ENCODE results near the gene AUTS2. TPM values are rescaled to one million over a fixed set of nuclear protein-coding genes. Genes with fewer than 3 reads are reported as not detected.

AUTS2 gene
- total RNA-seq, 2 experiments from 2014 or later, result 15.2 to 16.3 TPM

DNA sequence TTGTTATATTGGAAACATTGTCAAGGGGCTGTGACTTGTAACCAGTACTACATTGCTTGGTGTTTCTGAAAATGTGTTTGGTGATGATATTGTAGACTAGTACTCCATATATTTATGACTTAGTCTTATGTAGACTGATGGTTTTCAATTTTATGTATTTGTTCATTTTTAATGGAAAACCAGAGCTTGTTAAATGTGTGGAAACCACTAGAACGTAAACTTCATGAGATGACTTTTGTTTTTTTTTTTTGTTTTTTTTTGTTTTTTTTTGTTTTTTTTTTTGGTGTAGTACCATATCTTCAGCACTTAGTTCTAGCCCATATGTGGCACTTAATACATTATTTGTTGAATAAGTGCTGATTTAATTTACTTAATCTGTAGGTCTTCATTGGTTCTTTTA, 518.6 kb downstream of the AUTS2 start:
- Mint-ChIP-seq H3K4me1 (ENCODE audit: low read depth) (no peaks in the 10 kb centered on the region), H3K9me3 (ENCODE audit: insufficient read depth) (peaks cover 9% of the 10 kb centered on the region), H3K27me3 (ENCODE audit: low read depth) (peaks cover 4% of the 10 kb centered on the region), H3K4me3 (no peak overlapping the region), H3K27ac (no peak overlapping the region), H3K36me3 (ENCODE audit: low read depth) (no peaks in the 10 kb centered on the region)
- DNase-seq, result no peak
- POLR2A ChIA-PET, result no interaction called here
- no peak for ATAC-seq
- CTCF ChIA-PET, result no interaction called here

DNA sequence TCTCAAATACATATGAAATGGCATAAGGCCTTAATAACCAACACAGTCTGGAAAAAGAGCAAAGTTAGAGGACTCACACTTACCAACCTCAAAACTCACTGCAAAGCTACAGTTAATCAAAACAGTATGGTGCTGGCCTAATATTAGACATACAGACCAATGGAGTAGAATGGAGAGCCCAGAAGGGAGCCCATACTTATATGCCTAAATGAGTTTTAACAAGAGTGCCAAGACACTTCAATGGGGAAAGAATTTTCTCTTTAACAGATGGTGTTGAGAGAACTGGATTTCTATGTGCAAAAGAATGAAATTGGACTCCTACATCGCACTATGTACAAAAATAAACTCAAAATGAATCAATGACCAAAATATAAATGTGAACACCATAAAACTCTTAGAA, 522.6 kb downstream of the AUTS2 start:
- Mint-ChIP-seq H3K27me3 (ENCODE audit: low read depth) (peaks cover 4% of the 10 kb centered on the region), H3K4me1 (ENCODE audit: low read depth) (no peaks in the 10 kb centered on the region), H3K27ac (no peak overlapping the region), H3K36me3 (ENCODE audit: low read depth) (no peaks in the 10 kb centered on the region), H3K4me3 (no peak overlapping the region), H3K9me3 (ENCODE audit: insufficient read depth) (peaks cover 34% of the 10 kb centered on the region)
- ATAC-seq (no peak), DNase-seq (no peak)
- POLR2A ChIA-PET, result no interaction called here
- CTCF ChIA-PET, result no interaction called here

DNA sequence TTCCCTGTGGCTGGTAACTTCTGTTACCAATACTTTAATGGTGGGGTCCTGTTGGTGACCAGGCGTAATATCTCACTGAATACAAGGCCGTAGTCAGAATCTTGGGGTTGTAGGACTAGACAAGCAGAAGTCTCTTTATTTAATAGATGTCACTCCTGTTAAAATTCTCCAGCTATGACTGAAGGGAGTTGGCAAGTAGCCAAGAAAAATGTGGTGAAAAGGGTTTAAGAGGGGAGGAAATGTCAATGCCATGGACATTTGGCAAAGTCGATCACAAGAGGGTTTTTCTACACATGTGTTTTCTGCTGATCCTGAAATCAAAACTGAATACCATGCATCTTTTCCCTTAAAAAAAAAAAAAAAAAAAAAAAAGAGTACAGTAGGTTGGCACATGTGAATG, 533.5 kb downstream of the AUTS2 start:
- H3K4me1 Mint-ChIP-seq (ENCODE audit: low read depth), result no peaks in the 10 kb centered on the region
- no peak overlapping the region for H3K27ac Mint-ChIP-seq
- H3K36me3 Mint-ChIP-seq (ENCODE audit: low read depth), result no peaks in the 10 kb centered on the region
- H3K9me3 Mint-ChIP-seq (ENCODE audit: insufficient read depth), result no peaks in the 10 kb centered on the region
- ATAC-seq (no peak), DNase-seq (no peak)
- no peaks in the 10 kb centered on the region for H3K27me3 Mint-ChIP-seq (ENCODE audit: low read depth)
- POLR2A ChIA-PET, result no interaction called here
- no peak overlapping the region for H3K4me3 Mint-ChIP-seq
- CTCF ChIA-PET, result no interaction called here

DNA sequence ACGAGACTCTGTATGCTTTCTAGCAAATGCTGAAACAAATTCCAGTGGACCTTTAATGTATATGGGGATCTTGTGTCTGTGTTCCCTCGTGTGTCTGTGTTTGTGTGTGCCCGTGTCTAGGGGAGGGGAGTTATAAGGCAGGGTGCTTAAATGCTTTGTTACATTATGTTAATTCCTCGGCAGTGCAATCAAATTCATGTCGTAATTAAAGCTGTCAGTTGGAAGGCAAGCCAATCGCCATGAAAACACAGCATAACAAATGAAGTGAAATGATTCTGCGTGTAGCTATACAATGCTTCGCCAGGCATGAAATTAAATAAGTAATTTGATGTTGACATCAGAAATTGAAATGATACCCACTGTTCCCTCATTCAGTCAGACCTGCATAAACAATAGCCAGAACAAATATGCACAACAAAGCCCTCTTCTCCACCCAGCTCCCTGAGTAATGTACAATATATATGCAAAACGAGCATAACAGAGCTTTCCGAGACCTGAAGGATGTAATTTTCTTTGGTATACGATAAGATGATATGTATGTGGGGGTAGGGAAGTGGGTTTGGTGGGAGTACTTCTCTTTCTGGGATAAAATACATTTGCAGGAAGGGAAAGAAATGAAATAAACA, 534.1 kb downstream of the AUTS2 start:
- CTCF ChIA-PET, result no interaction called here
- Mint-ChIP-seq H3K27me3 (ENCODE audit: low read depth) (no peaks in the 10 kb centered on the region), H3K27ac (no peak overlapping the region), H3K36me3 (ENCODE audit: low read depth) (no peaks in the 10 kb centered on the region), H3K9me3 (ENCODE audit: insufficient read depth) (no peaks in the 10 kb centered on the region), H3K4me1 (ENCODE audit: low read depth) (no peaks in the 10 kb centered on the region), H3K4me3 (no peak overlapping the region)
- DNase-seq (no peak), ATAC-seq (no peak)
- POLR2A ChIA-PET, result no interaction called here

DNA sequence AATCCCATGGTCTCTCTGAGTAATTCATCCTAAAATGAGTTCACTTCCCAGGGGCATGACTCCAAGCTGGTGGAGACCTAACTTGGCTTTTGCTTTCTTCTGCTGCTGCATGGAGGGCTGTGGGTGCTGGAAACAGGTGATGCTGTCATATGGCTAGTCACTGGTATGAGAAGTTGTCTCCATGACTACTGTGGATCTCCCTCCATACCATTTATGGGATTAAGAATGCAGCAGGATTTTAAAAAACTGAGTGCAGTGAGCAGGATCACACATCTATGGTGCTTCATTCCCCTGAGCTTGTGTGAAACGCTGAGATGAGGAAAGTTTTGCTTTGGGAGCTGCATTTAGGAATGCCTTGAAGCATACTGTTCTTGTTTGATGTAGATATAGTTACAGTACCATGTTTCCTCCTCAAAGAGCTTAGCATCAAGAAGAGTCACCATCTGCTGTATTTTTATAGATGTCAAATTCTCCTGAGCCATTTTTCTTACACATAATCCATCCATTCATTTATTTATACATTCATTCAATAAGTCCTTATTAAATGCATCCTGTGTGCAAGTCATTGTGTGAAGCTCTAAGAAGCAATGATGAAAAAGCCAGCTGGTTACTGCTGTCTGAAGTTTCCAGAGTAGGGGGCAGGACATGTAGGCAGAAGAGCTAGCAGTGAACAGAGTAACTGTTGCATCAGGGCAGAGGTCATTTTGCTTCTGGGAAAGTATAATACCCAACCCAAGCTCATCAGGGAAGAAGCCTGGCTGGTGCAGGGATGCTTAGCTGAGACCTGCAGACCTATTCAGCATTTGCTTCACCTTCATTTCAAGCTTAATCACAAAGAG, 534.8 kb downstream of the AUTS2 start:
- no peak for ATAC-seq
- Mint-ChIP-seq H3K27ac (no peak overlapping the region), H3K9me3 (ENCODE audit: insufficient read depth) (no peaks in the 10 kb centered on the region), H3K4me3 (no peak overlapping the region), H3K4me1 (ENCODE audit: low read depth) (no peaks in the 10 kb centered on the region), H3K27me3 (ENCODE audit: low read depth) (peaks cover 3% of the 10 kb centered on the region), H3K36me3 (ENCODE audit: low read depth) (no peaks in the 10 kb centered on the region)
- ChIA-PET CTCF (no interaction called here), POLR2A (no interaction called here)
- no peak for DNase-seq

DNA sequence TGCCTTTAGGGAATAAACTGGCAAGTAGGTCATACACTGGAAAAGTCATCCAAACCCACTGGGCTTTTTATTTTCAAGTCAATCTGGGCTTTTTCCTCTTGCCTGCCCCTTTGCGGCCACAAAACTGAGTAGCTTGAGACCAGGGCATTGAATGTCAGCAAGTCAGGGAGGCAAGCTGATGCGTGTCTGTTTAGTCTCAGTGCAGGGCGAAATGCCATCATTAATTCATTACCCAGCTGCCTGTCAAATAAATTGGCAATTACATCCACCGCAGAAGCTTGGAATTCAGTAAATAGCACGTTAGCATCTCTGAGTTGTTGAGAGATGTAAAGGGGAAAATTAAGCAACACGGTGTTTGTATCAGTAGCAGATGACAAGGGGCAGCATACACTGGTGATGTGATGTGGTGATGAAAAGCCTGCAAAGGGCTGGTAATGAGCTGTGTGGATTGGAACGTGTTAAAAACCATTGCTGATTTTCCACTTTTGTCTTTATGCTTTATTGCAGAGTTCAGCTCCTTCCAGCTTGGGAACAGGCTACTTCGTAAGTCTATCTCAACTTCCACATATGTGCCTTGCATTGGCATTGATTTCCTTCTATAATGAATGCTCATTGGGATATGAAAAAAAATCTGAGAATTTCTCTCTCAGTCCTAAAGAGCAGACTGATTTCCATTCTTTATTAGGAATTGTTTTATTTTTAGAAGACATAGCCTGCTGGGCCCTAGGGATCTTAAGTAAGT, 535.9 kb downstream of the AUTS2 start:
- ATAC-seq (no peak), DNase-seq (no peak)
- H3K36me3 Mint-ChIP-seq (ENCODE audit: low read depth), result no peaks in the 10 kb centered on the region
- no peak overlapping the region for H3K4me3 Mint-ChIP-seq
- H3K27me3 Mint-ChIP-seq (ENCODE audit: low read depth), result peaks cover 3% of the 10 kb centered on the region
- ChIA-PET POLR2A (no interaction called here), CTCF (no interaction called here)
- H3K4me1 Mint-ChIP-seq (ENCODE audit: low read depth), result no peaks in the 10 kb centered on the region
- no peak overlapping the region for H3K27ac Mint-ChIP-seq
- no peaks in the 10 kb centered on the region for H3K9me3 Mint-ChIP-seq (ENCODE audit: insufficient read depth)

DNA sequence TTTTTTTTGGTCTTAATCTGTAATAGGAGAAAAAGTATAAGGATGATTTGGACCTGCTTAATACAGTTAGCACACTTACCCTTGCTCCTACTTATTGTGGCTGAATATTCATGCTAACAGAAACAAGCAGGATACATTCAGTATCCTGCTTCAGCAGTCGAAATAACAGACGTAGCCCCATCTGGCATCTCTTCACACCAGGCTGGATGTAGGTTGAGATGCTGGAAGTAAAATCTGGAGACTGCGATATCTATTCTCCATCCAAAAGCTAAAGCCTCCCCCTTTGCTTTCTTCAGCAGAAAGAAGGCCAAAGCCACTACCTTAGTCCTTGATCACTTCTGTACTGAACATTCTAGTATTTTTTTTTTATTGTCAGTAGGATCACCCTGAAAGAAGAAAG, 537.4 kb downstream of the AUTS2 start:
- no peaks in the 10 kb centered on the region for H3K9me3 Mint-ChIP-seq (ENCODE audit: insufficient read depth)

DNA sequence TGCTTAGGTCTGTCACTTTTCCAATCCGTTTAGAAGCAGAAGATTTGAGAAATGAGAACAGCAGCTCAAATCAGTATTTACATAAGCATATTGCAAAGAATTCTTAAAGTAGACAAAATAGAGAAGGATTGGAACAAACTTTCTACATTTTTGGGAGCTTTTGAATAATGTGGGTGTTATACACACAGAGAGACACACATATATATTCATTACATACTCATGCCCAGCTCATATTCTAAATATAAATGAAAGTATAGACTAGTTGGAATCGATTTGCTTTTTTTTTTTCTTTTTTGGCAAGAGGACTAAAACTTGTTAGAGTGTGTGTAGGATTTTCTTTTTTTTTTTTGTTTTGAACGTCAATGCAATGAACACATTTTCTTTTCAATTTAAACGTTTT, 538.9 kb downstream of the AUTS2 start:
- no peak overlapping the region for H3K4me3 Mint-ChIP-seq
- H3K9me3 Mint-ChIP-seq (ENCODE audit: insufficient read depth), result no peaks in the 10 kb centered on the region
- DNase-seq (no peak), ATAC-seq (no peak)
- ChIA-PET POLR2A (no interaction called here), CTCF (no interaction called here)
- no peak overlapping the region for H3K27ac Mint-ChIP-seq
- no peaks in the 10 kb centered on the region for H3K36me3 Mint-ChIP-seq (ENCODE audit: low read depth)
- peaks cover 3% of the 10 kb centered on the region for H3K27me3 Mint-ChIP-seq (ENCODE audit: low read depth)
- H3K4me1 Mint-ChIP-seq (ENCODE audit: low read depth), result no peaks in the 10 kb centered on the region

More for the DNA sequence above, 537.4 kb downstream of the AUTS2 start:
- Mint-ChIP-seq H3K27me3 (ENCODE audit: low read depth) (peaks cover 3% of the 10 kb centered on the region), H3K4me1 (ENCODE audit: low read depth) (no peaks in the 10 kb centered on the region), H3K4me3 (no peak overlapping the region), H3K27ac (no peak overlapping the region), H3K36me3 (ENCODE audit: low read depth) (no peaks in the 10 kb centered on the region)
- no peak for DNase-seq
- POLR2A ChIA-PET, result no interaction called here
- no peak for ATAC-seq
- CTCF ChIA-PET, result no interaction called here

DNA sequence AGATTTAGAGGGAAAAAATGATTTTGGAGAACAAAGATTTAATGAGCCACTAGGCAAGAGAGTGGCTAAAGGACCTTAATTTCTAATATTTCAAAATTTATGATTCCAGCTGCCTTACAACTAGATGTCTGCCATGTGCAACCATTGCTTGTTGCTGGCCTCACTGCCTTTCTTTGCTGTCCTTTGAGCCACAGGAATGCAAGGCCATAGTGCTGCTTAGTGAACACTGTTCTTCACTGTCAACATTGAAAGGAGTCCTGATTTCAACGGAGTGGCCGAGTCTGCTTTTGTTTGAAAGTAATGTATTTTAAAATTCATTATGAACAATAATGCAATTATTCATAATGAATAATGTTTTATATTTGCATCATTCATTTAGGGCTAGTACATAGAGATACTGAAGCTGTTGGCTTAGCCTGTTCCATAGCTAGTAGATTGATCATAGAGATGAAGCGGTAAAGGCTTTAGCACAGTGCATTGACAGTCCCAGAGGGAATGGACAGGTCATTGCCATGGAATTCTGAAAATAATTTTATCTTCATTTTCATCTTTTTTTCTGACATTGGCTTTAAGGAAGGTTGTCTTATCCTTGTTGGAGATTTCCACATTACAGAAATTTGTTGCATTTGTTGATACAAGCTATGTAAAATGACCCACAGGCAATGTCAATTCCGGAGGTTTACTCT, 544.1 kb downstream of the AUTS2 start:
- H3K4me1 Mint-ChIP-seq (ENCODE audit: low read depth), result no peaks in the 10 kb centered on the region
- no peaks in the 10 kb centered on the region for H3K36me3 Mint-ChIP-seq (ENCODE audit: low read depth)
- H3K9me3 Mint-ChIP-seq (ENCODE audit: insufficient read depth), result no peaks in the 10 kb centered on the region
- H3K27me3 Mint-ChIP-seq (ENCODE audit: low read depth), result peaks cover 6% of the 10 kb centered on the region
- CTCF ChIA-PET, result no interaction called here
- POLR2A ChIA-PET, result no interaction called here
- ATAC-seq (no peak), DNase-seq (no peak)
- H3K4me3 Mint-ChIP-seq, result no peak overlapping the region
- H3K27ac Mint-ChIP-seq, result no peak overlapping the region

DNA sequence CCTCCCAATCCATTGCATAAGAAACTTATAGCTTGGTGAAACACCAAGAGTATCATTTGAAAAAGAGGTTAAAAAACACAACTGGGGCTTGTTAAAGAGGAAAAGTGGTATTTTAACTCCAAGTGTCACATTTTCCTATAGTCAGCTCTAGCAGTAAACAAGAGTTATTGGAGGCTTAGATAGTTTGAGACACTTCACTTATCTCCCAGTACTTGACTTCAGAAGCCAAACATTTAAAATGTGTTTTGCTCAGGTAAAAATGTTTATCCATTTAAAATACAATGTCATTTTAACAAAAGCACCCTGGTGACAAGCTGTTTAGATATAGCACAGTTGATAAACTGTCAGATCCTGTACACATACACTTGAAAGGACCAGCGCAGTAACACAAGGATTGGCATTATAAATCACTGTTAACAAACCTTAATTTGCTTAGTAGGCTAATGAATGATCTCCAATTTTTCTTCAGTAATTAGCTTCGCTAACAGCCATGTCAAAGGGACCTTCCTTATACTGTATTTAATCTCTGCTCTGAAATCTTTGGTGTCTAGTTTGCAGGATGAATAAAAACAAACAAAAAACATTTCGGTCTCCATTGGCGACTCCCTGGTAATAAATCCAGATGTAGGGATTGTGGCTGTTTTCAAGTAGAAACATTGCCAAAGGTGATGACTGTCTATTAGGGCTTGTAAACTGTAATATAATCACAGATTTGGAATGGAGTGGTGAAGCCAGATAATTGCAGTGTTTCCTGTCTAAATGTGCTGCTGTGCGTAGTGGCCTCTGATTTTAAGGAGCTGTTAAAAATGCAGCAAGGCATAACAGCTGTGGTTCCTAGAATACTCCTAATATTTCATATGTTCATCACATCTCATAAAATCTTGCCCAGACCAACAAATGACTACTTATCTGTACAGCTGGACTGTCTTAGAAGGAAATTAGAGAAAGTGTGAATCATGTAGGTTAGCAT, 545.1 kb downstream of the AUTS2 start:
- Mint-ChIP-seq H3K4me3 (no peak overlapping the region), H3K9me3 (ENCODE audit: insufficient read depth) (no peaks in the 10 kb centered on the region), H3K27ac (no peak overlapping the region), H3K27me3 (ENCODE audit: low read depth) (peaks cover 5% of the 10 kb centered on the region), H3K36me3 (ENCODE audit: low read depth) (no peaks in the 10 kb centered on the region), H3K4me1 (ENCODE audit: low read depth) (no peaks in the 10 kb centered on the region)
- ATAC-seq (no peak), DNase-seq (no peak)
- ChIA-PET CTCF (no interaction called here), POLR2A (no interaction called here)

DNA sequence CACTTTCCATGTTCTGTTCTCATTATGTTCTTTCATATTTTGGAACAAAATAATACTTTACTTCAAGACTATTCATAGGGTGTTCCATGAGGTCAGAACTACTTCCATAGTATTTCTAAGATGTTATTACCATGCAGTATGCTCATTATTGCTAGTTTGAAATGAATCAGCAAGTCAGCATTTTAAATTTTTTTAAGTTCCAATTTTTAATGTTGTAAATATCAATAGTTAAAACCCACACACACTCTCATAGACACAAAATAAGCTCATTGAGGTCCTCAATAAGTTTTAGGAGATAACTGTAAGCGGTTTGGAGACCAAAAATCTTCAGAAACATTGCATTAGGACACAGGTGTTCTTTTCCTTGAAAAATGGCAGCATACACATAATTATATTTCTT, 550.7 kb downstream of the AUTS2 start:
- H3K4me3 Mint-ChIP-seq, result no peak overlapping the region
- no peak for DNase-seq
- H3K27ac Mint-ChIP-seq, result no peak overlapping the region
- peaks cover 9% of the 10 kb centered on the region for H3K27me3 Mint-ChIP-seq (ENCODE audit: low read depth)
- CTCF ChIA-PET, result interaction anchor here (1.0 kb wide), 1 partner anchor 550 kb away, joined by 3 read pairs; no protein-coding TSS in a partner anchor
- H3K9me3 Mint-ChIP-seq (ENCODE audit: insufficient read depth), result peaks cover 3% of the 10 kb centered on the region
- POLR2A ChIA-PET, result no interaction called here
- no peaks in the 10 kb centered on the region for H3K36me3 Mint-ChIP-seq (ENCODE audit: low read depth)
- no peaks in the 10 kb centered on the region for H3K4me1 Mint-ChIP-seq (ENCODE audit: low read depth)
- ATAC-seq, result no peak

Data from activated CD8-positive, alpha-beta T cell treated with anti-CD3 and anti-CD28 coated beads, Interleukin-2, amount 10 ng/mL, durations not matched to agents 7 days and 5 days (primary cell).